Measurements from ENCODE around the gene DVL2. TPM values are rescaled to one million over a fixed set of nuclear protein-coding genes. Genes with fewer than 3 reads are reported as not detected.
A peak's percentile ranks its signal among the peaks of the same experiment; 100 is the strongest.

Gene DVL2
- total RNA-seq, 1 experiment from 2014 or later: 67.3 TPM

GRCh38 chr17:7190276-7190917 is 43.9 kb downstream of the DVL2 start (continued):
- TF ChIP-seq, protein P1, sequence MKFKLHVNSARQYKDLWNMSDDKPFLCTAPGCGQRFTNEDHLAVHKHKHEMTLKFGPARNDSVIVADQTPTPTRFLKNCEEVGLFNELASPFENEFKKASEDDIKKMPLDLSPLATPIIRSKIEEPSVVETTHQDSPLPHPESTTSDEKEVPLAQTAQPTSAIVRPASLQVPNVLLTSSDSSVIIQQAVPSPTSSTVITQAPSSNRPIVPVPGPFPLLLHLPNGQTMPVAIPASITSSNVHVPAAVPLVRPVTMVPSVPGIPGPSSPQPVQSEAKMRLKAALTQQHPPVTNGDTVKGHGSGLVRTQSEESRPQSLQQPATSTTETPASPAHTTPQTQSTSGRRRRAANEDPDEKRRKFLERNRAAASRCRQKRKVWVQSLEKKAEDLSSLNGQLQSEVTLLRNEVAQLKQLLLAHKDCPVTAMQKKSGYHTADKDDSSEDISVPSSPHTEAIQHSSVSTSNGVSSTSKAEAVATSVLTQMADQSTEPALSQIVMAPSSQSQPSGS (CRISPR knock-in tag; IDR thresholded peaks at IDR 0.05; ENCODE audit: borderline replicate concordance, low read depth): no peak
- no peak for TF ChIP-seq OVOL2 (CRISPR knock-in tag; IDR thresholded peaks at IDR 0.05; ENCODE audit: borderline replicate concordance)

DNA sequence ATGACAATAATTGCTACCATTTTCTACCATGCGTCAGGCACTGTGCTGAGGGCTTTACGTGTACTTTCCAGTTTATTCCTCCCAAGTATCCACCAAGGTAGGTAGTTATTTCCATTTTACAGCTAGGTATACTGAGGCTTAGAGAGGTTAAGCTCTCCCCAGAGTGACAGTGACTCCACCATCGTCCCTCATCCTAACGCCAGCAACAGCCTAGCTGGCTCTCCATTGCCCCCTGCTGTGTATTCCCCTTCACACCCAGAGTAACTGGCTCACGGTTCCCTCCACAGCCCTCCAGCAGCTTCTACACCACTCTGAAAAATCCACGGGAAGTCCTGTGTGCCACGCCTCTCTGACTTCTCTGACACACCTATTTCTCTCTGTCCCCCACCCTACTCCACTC is 48.1 kb downstream of the DVL2 start:
- CTCF ChIA-PET: interaction anchor here (0.6 to 2.1 kb wide), 3 partner anchors 9 to 140 kb away, joined by 4 to 6 read pairs (median 4); no protein-coding TSS in a partner anchor
- Mint-ChIP-seq H3K4me3 (no peak overlapping the region), H3K27me3 (ENCODE audit: low read depth) (no peaks in the 10 kb centered on the region), H3K36me3 (no peaks in the 10 kb centered on the region; the same call in 1 of the 2 replicates), H3K9me3 (no peaks in the 10 kb centered on the region), H3K27ac (no peak overlapping the region), H3K4me1 (no peaks in the 10 kb centered on the region)
- no peak for TF ChIP-seq GTF2I (CRISPR knock-in tag; conservative IDR thresholded peaks at IDR 0.05)
- no peak for TF ChIP-seq MXD4 (CRISPR knock-in tag; IDR thresholded peaks at IDR 0.05; ENCODE audit: borderline replicate concordance)
- TF ChIP-seq, protein P2, sequence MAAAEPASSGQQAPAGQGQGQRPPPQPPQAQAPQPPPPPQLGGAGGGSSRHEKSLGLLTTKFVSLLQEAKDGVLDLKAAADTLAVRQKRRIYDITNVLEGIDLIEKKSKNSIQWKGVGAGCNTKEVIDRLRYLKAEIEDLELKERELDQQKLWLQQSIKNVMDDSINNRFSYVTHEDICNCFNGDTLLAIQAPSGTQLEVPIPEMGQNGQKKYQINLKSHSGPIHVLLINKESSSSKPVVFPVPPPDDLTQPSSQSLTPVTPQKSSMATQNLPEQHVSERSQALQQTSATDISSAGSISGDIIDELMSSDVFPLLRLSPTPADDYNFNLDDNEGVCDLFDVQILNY (CRISPR knock-in tag; IDR thresholded peaks at IDR 0.05): no peak
- no peak for TF ChIP-seq GRHL2 (CRISPR knock-in tag; IDR thresholded peaks at IDR 0.05; ENCODE audit: insufficient replicate concordance, severe bottlenecking)
- no peak for TF ChIP-seq TCF7 (CRISPR knock-in tag; IDR thresholded peaks at IDR 0.05; ENCODE audit: low read depth)
- TF ChIP-seq, protein P1 (CRISPR knock-in tag; IDR thresholded peaks at IDR 0.05; ENCODE audit: borderline replicate concordance, low read depth): no peak
- no peak for TF ChIP-seq HMGA2 (CRISPR knock-in tag; IDR thresholded peaks at IDR 0.05)
- TF ChIP-seq SP1 (CRISPR knock-in tag; conservative IDR thresholded peaks at IDR 0.05): no peak
- TF ChIP-seq RORB (CRISPR knock-in tag; IDR thresholded peaks at IDR 0.05): no peak
- no peak for TF ChIP-seq AFF4 (CRISPR knock-in tag; IDR thresholded peaks at IDR 0.05; ENCODE audit: borderline replicate concordance)
- TF ChIP-seq SOX15 (CRISPR knock-in tag; IDR thresholded peaks at IDR 0.05): no peak
- DNase-seq (ENCODE audit: low spot score) (no peak), ATAC-seq (peak; percentile 41; the same call in 1 of the 2 replicates)
- POLR2A ChIA-PET: no interaction called here

DNA sequence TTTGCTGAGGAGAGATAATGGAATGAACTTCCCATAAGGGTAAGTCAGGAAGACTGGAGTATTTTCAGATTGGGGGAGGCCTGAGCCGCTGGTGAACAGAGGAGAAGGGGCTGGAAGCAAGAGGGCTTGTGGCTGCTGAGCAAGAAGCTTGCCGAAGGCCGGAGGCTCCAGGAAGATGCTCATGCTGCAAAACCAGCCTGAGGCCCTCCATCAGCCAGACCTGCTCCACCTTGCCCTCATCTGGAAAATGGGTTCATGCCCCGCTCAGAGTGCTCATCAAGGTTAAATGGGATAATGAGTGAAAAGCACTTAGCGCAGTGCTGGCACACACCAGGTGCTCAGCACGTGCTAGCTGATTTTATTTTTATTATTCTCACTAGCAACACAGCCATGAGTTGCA is 49.7 kb downstream of the DVL2 start:
- CTCF ChIA-PET: interaction anchor here (1.3 to 2.1 kb wide), 3 partner anchors 20 to 139 kb away, joined by 4 to 6 read pairs (median 5); no protein-coding TSS in a partner anchor
- no peaks in the 10 kb centered on the region for H3K9me3 Mint-ChIP-seq
- DNase-seq (ENCODE audit: low spot score) (no peak), ATAC-seq (no peak)
- POLR2A ChIA-PET: interaction anchor here (0.7 to 0.8 kb wide), 2 partner anchors 20 to 30 kb away, joined by 3 to 4 read pairs; no protein-coding TSS in a partner anchor
- no peak overlapping the region for H3K27ac Mint-ChIP-seq
- H3K4me1 Mint-ChIP-seq: peaks cover 3% of the 10 kb centered on the region
- H3K4me3 Mint-ChIP-seq: no peak overlapping the region
- no peaks in the 10 kb centered on the region for H3K36me3 Mint-ChIP-seq
- no peaks in the 10 kb centered on the region for H3K27me3 Mint-ChIP-seq (ENCODE audit: low read depth)
- TF ChIP-seq ZNF138 (CRISPR knock-in tag; conservative IDR thresholded peaks at IDR 0.05): no peak
- TF ChIP-seq ATF3 (CRISPR knock-in tag; conservative IDR thresholded peaks at IDR 0.05): no peak
- no peak for TF ChIP-seq ZNF671 (CRISPR knock-in tag; IDR thresholded peaks at IDR 0.05)
- TF ChIP-seq JUN (CRISPR knock-in tag; IDR thresholded peaks at IDR 0.05): no peak
- no peak for TF ChIP-seq SP1 (CRISPR knock-in tag; conservative IDR thresholded peaks at IDR 0.05)
- no peak for TF ChIP-seq KAT7 (CRISPR knock-in tag; IDR thresholded peaks at IDR 0.05; ENCODE audit: borderline replicate concordance)
- TF ChIP-seq NR3C1 (CRISPR knock-in tag; conservative IDR thresholded peaks at IDR 0.05; ENCODE audit: low read depth): no peak
- TF ChIP-seq ELF4 (CRISPR knock-in tag; IDR thresholded peaks at IDR 0.05; ENCODE audit: low read depth): no peak
- no peak for TF ChIP-seq TEAD1 (CRISPR knock-in tag; IDR thresholded peaks at IDR 0.05)
- TF ChIP-seq USF2 (CRISPR knock-in tag; IDR thresholded peaks at IDR 0.05): no peak
- no peak for TF ChIP-seq PREB (CRISPR knock-in tag; IDR thresholded peaks at IDR 0.05; ENCODE audit: borderline replicate concordance)
- no peak for TF ChIP-seq RELA (CRISPR knock-in tag; IDR thresholded peaks at IDR 0.05; ENCODE audit: borderline replicate concordance)
